ENCODE data around the gene PPP1R1C.

Gene PPP1R1C

GRCh38 chr2:182113334-182113733 lies 127.7 kb downstream of the PPP1R1C start:
- TF ChIP-seq FOXP2 (optimal IDR thresholded peaks at IDR 0.05; ENCODE audit: borderline replicate concordance, extremely low read depth, extremely low read length, insufficient read depth) = no peak
- TF ChIP-seq TAF1 (IDR thresholded peaks at IDR 0.05; ENCODE audit: borderline replicate concordance, insufficient read depth, low read length) = no peak
- TF ChIP-seq REST (IDR thresholded peaks at IDR 0.05; ENCODE audit: insufficient read depth in 1 of 2, low read depth in 2 of 2, low read length in 2 of 2) = no peak
- no peak for TF ChIP-seq POLR2AphosphoS5 (IDR thresholded peaks at IDR 0.05; ENCODE audit: low read depth, low read length)
- TF ChIP-seq SIN3A (IDR thresholded peaks at IDR 0.05; ENCODE audit: borderline replicate concordance, insufficient read depth, low read length) = no peak

GRCh38 chr2:182115258-182115657 lies 129.6 kb downstream of the PPP1R1C start:
- TF ChIP-seq TAF1 (IDR thresholded peaks at IDR 0.05; ENCODE audit: borderline replicate concordance, insufficient read depth, low read length) = no peak
- TF ChIP-seq POLR2AphosphoS5 (IDR thresholded peaks at IDR 0.05; ENCODE audit: low read depth, low read length) = no peak
- no peak for TF ChIP-seq FOXP2 (optimal IDR thresholded peaks at IDR 0.05; ENCODE audit: borderline replicate concordance, extremely low read depth, extremely low read length, insufficient read depth)
- TF ChIP-seq REST (IDR thresholded peaks at IDR 0.05; ENCODE audit: insufficient read depth in 1 of 2, low read depth in 2 of 2, low read length in 2 of 2) = no peak

- TF ChIP-seq REST (IDR thresholded peaks at IDR 0.05; ENCODE audit: insufficient read depth in 1 of 2, low read depth in 2 of 2, low read length in 2 of 2) (no peak), FOXP2 (optimal IDR thresholded peaks at IDR 0.05; ENCODE audit: borderline replicate concordance, extremely low read depth, extremely low read length, insufficient read depth) (no peak), POLR2AphosphoS5 (IDR thresholded peaks at IDR 0.05; ENCODE audit: low read depth, low read length) (no peak), SIN3A (IDR thresholded peaks at IDR 0.05; ENCODE audit: borderline replicate concordance, insufficient read depth, low read length) (no peak), TAF1 (IDR thresholded peaks at IDR 0.05; ENCODE audit: borderline replicate concordance, insufficient read depth, low read length) (no peak)
These were observed 131.1 kb downstream of the PPP1R1C start for GRCh38 chr2:182116774-182117173.

- no peak for TF ChIP-seq TAF1 (IDR thresholded peaks at IDR 0.05; ENCODE audit: borderline replicate concordance, insufficient read depth, low read length)
- no peak for TF ChIP-seq SIN3A (IDR thresholded peaks at IDR 0.05; ENCODE audit: borderline replicate concordance, insufficient read depth, low read length)
- no peak for TF ChIP-seq POLR2AphosphoS5 (IDR thresholded peaks at IDR 0.05; ENCODE audit: low read depth, low read length)
- no peak for TF ChIP-seq REST (IDR thresholded peaks at IDR 0.05; ENCODE audit: insufficient read depth in 1 of 2, low read depth in 2 of 2, low read length in 2 of 2)
- no peak for TF ChIP-seq FOXP2 (optimal IDR thresholded peaks at IDR 0.05; ENCODE audit: borderline replicate concordance, extremely low read depth, extremely low read length, insufficient read depth)
These were observed 131.5 kb downstream of the PPP1R1C start for GRCh38 chr2:182117196-182117595.

Data from PFSK-1 (cell line).